ENCODE results near the gene KLK15.

- TF ChIP-seq POLR2A (IDR thresholded peaks at IDR 0.05) = no peak
- TF ChIP-seq CTCF (IDR thresholded peaks at IDR 0.05) = no peak
- no peak for TF ChIP-seq EP300 (IDR thresholded peaks at IDR 0.05)
Measured at GRCh38 chr19:50857366-50857765, 24.0 kb upstream of the KLK15 start.

Data from tibial nerve (tissue), 4 donors.